Activated naive CD4-positive, alpha-beta T cell (primary cell): ENCODE data around the gene ZFR2.
A peak's percentile ranks its signal among the peaks of the same experiment; 100 is the strongest.

Experiments
- DNase-seq, 4 experiments: peaks; one replicate each; lab custom pipeline; 2025; lab: John Stamatoyannopoulos, UW

ZFR2 gene

GRCh38 chr19:3813473-3814392 lies 55.1 kb downstream of the ZFR2 start:
- DNase-seq: no peak

GRCh38 chr19:3810708-3811355 lies 58.0 kb downstream of the ZFR2 start:
- no peak for DNase-seq

GRCh38 chr19:3809881-3810707 lies 58.7 kb downstream of the ZFR2 start:
- no peak for DNase-seq

- no peak for DNase-seq
Measured at GRCh38 chr19:3808420-3809143, 60.3 kb downstream of the ZFR2 start.

- DNase-seq: no peak
Measured at GRCh38 chr19:3807574-3808354, 61.1 kb downstream of the ZFR2 start.

GRCh38 chr19:3807131-3807480 lies 61.7 kb downstream of the ZFR2 start:
- DNase-seq: no peak

GRCh38 chr19:3805859-3806258 lies 63.0 kb downstream of the ZFR2 start:
- DNase-seq: no peak

GRCh38 chr19:3804429-3804828 lies 64.4 kb downstream of the ZFR2 start:
- DNase-seq: no peak

GRCh38 chr19:3803986-3804385 lies 64.9 kb downstream of the ZFR2 start:
- DNase-seq: no peak

- no peak for DNase-seq
Measured at GRCh38 chr19:3803114-3803888, 65.5 kb downstream of the ZFR2 start.

- peak in 2 of 4 experiments; percentile 23 to 41 for DNase-seq
Measured at GRCh38 chr19:3801412-3802096, 67.3 kb downstream of the ZFR2 start.

GRCh38 chr19:3800996-3801395 lies 67.8 kb downstream of the ZFR2 start:
- no peak for DNase-seq

- peak in 1 of 4 experiments; percentile 18 for DNase-seq
Measured at GRCh38 chr19:3798137-3798536, 70.7 kb downstream of the ZFR2 start.

GRCh38 chr19:3796358-3796757 lies 72.5 kb downstream of the ZFR2 start:
- no peak for DNase-seq

GRCh38 chr19:3793799-3794198 lies 75.0 kb downstream of the ZFR2 start:
- no peak for DNase-seq

- no peak for DNase-seq
Measured at GRCh38 chr19:3792114-3792513, 76.7 kb downstream of the ZFR2 start.

- no peak for DNase-seq
Measured at GRCh38 chr19:3790941-3791340, 77.9 kb downstream of the ZFR2 start.

- DNase-seq: no peak
Measured at GRCh38 chr19:3790209-3790734, 78.6 kb downstream of the ZFR2 start.

GRCh38 chr19:3788996-3789778 lies 79.7 kb downstream of the ZFR2 start:
- no peak for DNase-seq
